T-cell (primary cell): Measurements from ENCODE around the gene GPT2. TPM values are rescaled to one million over a fixed set of nuclear protein-coding genes. Genes with fewer than 3 reads are reported as not detected.

Source experiments
- ATAC-seq, 4 experiments: fragments of 200-7000 bp in 3 of 4; fragments of 150-1000 bp in 1 of 4; cut with Tn5 transposase; replicated peaks in 1 of 4; 1 replicate in 3 of 4; 2 replicates in 1 of 4; pipeline ENCODE4 v1.10.0; 2021; ENCODE audit warnings: moderate library complexity in 3 of 4, mild to moderate bottlenecking in 2 of 4, moderate number of reproducible peaks in 1 of 4
- CTCF ChIA-PET, 2 donors: fragments of 300-600 bp; sonication (Branson Sonifier 250); formaldehyde crosslinking; loops; one replicate each; lab custom pipeline; 2022; ENCODE audit warnings: antibody characterized with exemption in 2 of 2; lab: Charles Lee
- POLR2A ChIA-PET, 2 donors: fragments of 300-600 bp; sonication (Branson Sonifier 250); formaldehyde crosslinking; loops; one replicate each; lab custom pipeline; 2022; ENCODE audit warnings: antibody characterized with exemption in 2 of 2; lab: Charles Lee
- DNase-seq, 35 experiments: peaks; one replicate each; pipeline versions ENCODE4 v3.0.0 to v3.0.0-alpha.2; 2013 to 2023
- H3K27ac ChIP-seq: one replicate; pipeline ENCODE4 v1.5.1; 2013; ENCODE audit warnings: low read length
- H3K27me3 ChIP-seq, 2 experiments: replicated peaks in 1 of 2; 1 replicate in 1 of 2; 2 replicates in 1 of 2; pipeline versions ENCODE4 v1.6.1 to v1.7.0; 2013; ENCODE audit warnings: low read length in 1 of 2, mixed read lengths in 1 of 2; ENCODE audit not compliant: control insufficient read depth in 2 of 2, insufficient read depth in 2 of 2; ENCODE audit errors: extremely low read depth in 1 of 2
- H3K36me3 ChIP-seq, 2 donors: 1 replicate in 1 of 2; 2 replicates in 1 of 2; pipeline versions ENCODE4 v1.6.1 to v1.7.0; 2013; ENCODE audit warnings: low read length in 1 of 2; ENCODE audit not compliant: control insufficient read depth in 2 of 2, insufficient read depth in 1 of 2; ENCODE audit errors: extremely low read depth in 1 of 2
- H3K4me1 ChIP-seq, 2 experiments: 1 replicate in 1 of 2; 2 replicates in 1 of 2; pipeline versions ENCODE4 v1.6.1 to v1.7.0; 2013; ENCODE audit warnings: low read length in 2 of 2, mixed read lengths in 1 of 2; ENCODE audit not compliant: insufficient read depth in 2 of 2, control insufficient read depth in 1 of 2; ENCODE audit errors: extremely low read depth in 1 of 2
- H3K4me3 ChIP-seq, 2 donors: 1 replicate in 1 of 2; 2 replicates in 1 of 2; pipeline versions ENCODE4 v1.5.1 to v1.7.0; 2013; ENCODE audit warnings: mild to moderate bottlenecking in 2 of 2, low read length in 1 of 2, moderate library complexity in 1 of 2; ENCODE audit not compliant: control insufficient read depth in 1 of 2; ENCODE audit errors: extremely low read depth in 1 of 2
- H3K9me3 ChIP-seq: 2 replicates; pipeline ENCODE4 v1.7.0; 2013
- H3K27ac Mint-ChIP-seq, 2 donors: one replicate each; pipeline ENCODE4 v1.8.0; 2020 to 2021; ENCODE audit warnings: mild to moderate bottlenecking in 2 of 2, mixed read lengths in 2 of 2
- H3K27me3 Mint-ChIP-seq, 2 donors: one replicate each; pipeline ENCODE4 v1.8.0; 2021 to 2022; ENCODE audit warnings: mixed read lengths in 2 of 2
- H3K36me3 Mint-ChIP-seq: one replicate; pipeline ENCODE4 v1.8.0; 2021; ENCODE audit warnings: mixed read lengths
- H3K4me1 Mint-ChIP-seq, 3 donors: one replicate each; pipeline ENCODE4 v1.8.0; 2020 to 2022; ENCODE audit warnings: mixed read lengths in 3 of 3, mild to moderate bottlenecking in 1 of 3
- H3K4me3 Mint-ChIP-seq, 3 donors: one replicate each; pipeline ENCODE4 v1.8.0; 2020 to 2022; ENCODE audit warnings: mild to moderate bottlenecking in 3 of 3, mixed read lengths in 3 of 3, moderate library complexity in 3 of 3
- H3K9me3 Mint-ChIP-seq, 3 donors: one replicate each; pipeline ENCODE4 v1.8.0; 2020 to 2022; ENCODE audit warnings: mixed read lengths in 3 of 3
- WGBS: methylation state at CpG from one replicate; pipeline ENCODE4 v1.1.5; 2013; ENCODE audit warnings: missing lambda C conversion rate; ENCODE audit not compliant: insufficient coverage; 5-methylcytosine and 5-hydroxymethylcytosine counted together
- total RNA-seq, 35 experiments: library from RNA in 6 of 35; stranded (reverse) in 6 of 35; fragments of 120-200 nt in 1 of 35; gene quantifications; one replicate each; pipeline versions ENCODE4 v1.2.1 to v1.2.4 and lab custom pipeline; 2013 to 2026

GPT2 gene
- total RNA-seq, 5 donors from 2014 or later (not counting 1 experiment from before 2014, with no cell fraction given), result 0.40 to 4.7 (median 2.1) TPM

GRCh38 chr16:46975165-46975564, 91.0 kb downstream of the GPT2 start:
- ChIA-PET CTCF (interaction anchor here in 1 of 2 donors (0.6 kb wide), 1 partner anchor 185 kb away, joined by 3 read pairs; no protein-coding TSS in a partner anchor), POLR2A (interaction anchor here in 1 of 2 donors (0.6 to 0.7 kb wide), 2 partner anchors 47 to 1482 kb away, joined by 3 to 5 read pairs; no protein-coding TSS in a partner anchor)
- no CpG with 5 or more reads among the region's 11 CpGs for WGBS
- peaks cover 10% of the 10 kb centered on the region for H3K36me3 Mint-ChIP-seq
- H3K9me3 Mint-ChIP-seq, result no peaks in the 10 kb centered on the region
- Histone ChIP-seq H3K27me3 (no peaks in the 10 kb centered on the region), H3K4me3 (no peak overlapping the region), H3K36me3 (peaks cover 0 to 7% of the 10 kb centered on the region in 2 donors), H3K27ac (no peak overlapping the region), H3K4me1 (peaks cover 14 to 21% of the 10 kb centered on the region in 2 experiments), H3K9me3 (no peaks in the 10 kb centered on the region)
- peak overlapping the region in 2 of 3 donors; percentile 6 to 98 for H3K4me3 Mint-ChIP-seq
- peaks cover 40 to 48% (median 46%) of the 10 kb centered on the region in 3 donors for H3K4me1 Mint-ChIP-seq
- H3K27ac Mint-ChIP-seq, result peak overlapping the region; percentile 97 to 99
- H3K27me3 Mint-ChIP-seq, result no peaks in the 10 kb centered on the region
- DNase-seq, result no peak
- ATAC-seq, result no peak

GRCh38 chr16:46975908-46976470, 91.8 kb downstream of the GPT2 start:
- POLR2A ChIA-PET, result interaction anchor here (0.6 to 1.0 kb wide), 4 partner anchors 19 to 268 kb away, joined by 3 to 4 read pairs (median 3); partner anchors contain the start of gene C16orf87 (in 1 of the 2)

GRCh38 chr16:46976550-46976949, 92.4 kb downstream of the GPT2 start:
- peak overlapping the region; percentile 27 for H3K27ac ChIP-seq

More at GRCh38 chr16:46975908-46976470, 91.8 kb downstream of the GPT2 start:
- Histone ChIP-seq H3K9me3 (no peaks in the 10 kb centered on the region), H3K36me3 (peaks cover 0 to 4% of the 10 kb centered on the region in 2 donors), H3K4me1 (peaks cover 14 to 16% of the 10 kb centered on the region in 2 experiments), H3K27me3 (no peaks in the 10 kb centered on the region), H3K27ac (peak overlapping the region; percentile 27), H3K4me3 (no peak overlapping the region)
- Mint-ChIP-seq H3K36me3 (peaks cover 7% of the 10 kb centered on the region), H3K4me1 (peaks cover 35 to 44% (median 41%) of the 10 kb centered on the region in 3 donors), H3K27ac (peak overlapping the region; percentile 71 to 86), H3K27me3 (no peaks in the 10 kb centered on the region), H3K9me3 (no peaks in the 10 kb centered on the region), H3K4me3 (peak overlapping the region in 2 of 3 donors; percentile 1 to 17)
- ATAC-seq (no peak), DNase-seq (no peak)
- 60% methylated on average over 1 of the region's 4 CpGs for WGBS
- CTCF ChIA-PET, result no interaction called here

More at GRCh38 chr16:46976550-46976949, 92.4 kb downstream of the GPT2 start:
- no peaks in the 10 kb centered on the region for H3K27me3 ChIP-seq
- Mint-ChIP-seq H3K36me3 (peaks cover 3% of the 10 kb centered on the region), H3K9me3 (no peaks in the 10 kb centered on the region), H3K4me1 (peaks cover 29 to 40% (median 36%) of the 10 kb centered on the region in 3 donors), H3K27me3 (no peaks in the 10 kb centered on the region), H3K4me3 (no peak overlapping the region), H3K27ac (peak overlapping the region; percentile 71 to 86)
- DNase-seq, result peak in 1 of 35 experiments; percentile 9
- POLR2A ChIA-PET, result interaction anchor here in 1 of 2 donors (0.6 to 1.0 kb wide), 3 partner anchors 20 to 269 kb away, joined by 3 to 4 read pairs (median 3); partner anchors contain the start of gene C16orf87
- WGBS, result 63% methylated on average over 3 of the region's 4 CpGs
- no peaks in the 10 kb centered on the region for H3K9me3 ChIP-seq
- no peaks in the 10 kb centered on the region for H3K36me3 ChIP-seq
- no peak for ATAC-seq
- no peak overlapping the region for H3K4me3 ChIP-seq
- CTCF ChIA-PET, result no interaction called here
- peaks cover 14 to 16% of the 10 kb centered on the region in 2 experiments for H3K4me1 ChIP-seq

Other genes with a start within 250 kb of the GPT2 start
- 100 to 1,000 TPM in 2 of 5 donors, 10 to 100 TPM in 3; 49.8 to 105 (median 87.3) TPM for gene VPS35, start 195.2 kb upstream of the GPT2 start, total RNA-seq
- 1 to 10 TPM; 2.6 to 6.2 (median 3.0) TPM for gene ORC6, start 194.7 kb upstream of the GPT2 start, total RNA-seq
- gene MYLK3, start 136.0 kb upstream of the GPT2 start, total RNA-seq, result under 1 TPM in 3 of 5 donors, not detected in 2; 0.03 to 0.50 (median 0.03) TPM
- gene C16orf87, start 53.2 kb upstream of the GPT2 start, total RNA-seq, result 10 to 100 TPM in 2 of 5 donors, 1 to 10 TPM in 3; 5.2 to 15.6 (median 7.2) TPM
- 10 to 100 TPM; 60.4 to 75.3 (median 67.4) TPM for gene DNAJA2, start 89.3 kb downstream of the GPT2 start, total RNA-seq